Measurements from ENCODE around the gene LZTR1. TPM values are rescaled to one million over a fixed set of nuclear protein-coding genes. Genes with fewer than 3 reads are reported as not detected.

LZTR1 gene
- total RNA-seq, 1 donor from 2014 or later, result 18.1 TPM

GRCh38 chr22:21022507-21022906 lies 40.4 kb downstream of the LZTR1 start:
- no peak overlapping the region for H3K4me3 ChIP-seq
- H3K9me3 ChIP-seq (replicated peaks), result no peaks in the 10 kb centered on the region
- no peak overlapping the region for H3K27ac ChIP-seq (replicated peaks)
- H3K4me1 ChIP-seq, result peaks cover 6% of the 10 kb centered on the region
- DNase-seq, result no peak
- TF ChIP-seq, protein P1, sequence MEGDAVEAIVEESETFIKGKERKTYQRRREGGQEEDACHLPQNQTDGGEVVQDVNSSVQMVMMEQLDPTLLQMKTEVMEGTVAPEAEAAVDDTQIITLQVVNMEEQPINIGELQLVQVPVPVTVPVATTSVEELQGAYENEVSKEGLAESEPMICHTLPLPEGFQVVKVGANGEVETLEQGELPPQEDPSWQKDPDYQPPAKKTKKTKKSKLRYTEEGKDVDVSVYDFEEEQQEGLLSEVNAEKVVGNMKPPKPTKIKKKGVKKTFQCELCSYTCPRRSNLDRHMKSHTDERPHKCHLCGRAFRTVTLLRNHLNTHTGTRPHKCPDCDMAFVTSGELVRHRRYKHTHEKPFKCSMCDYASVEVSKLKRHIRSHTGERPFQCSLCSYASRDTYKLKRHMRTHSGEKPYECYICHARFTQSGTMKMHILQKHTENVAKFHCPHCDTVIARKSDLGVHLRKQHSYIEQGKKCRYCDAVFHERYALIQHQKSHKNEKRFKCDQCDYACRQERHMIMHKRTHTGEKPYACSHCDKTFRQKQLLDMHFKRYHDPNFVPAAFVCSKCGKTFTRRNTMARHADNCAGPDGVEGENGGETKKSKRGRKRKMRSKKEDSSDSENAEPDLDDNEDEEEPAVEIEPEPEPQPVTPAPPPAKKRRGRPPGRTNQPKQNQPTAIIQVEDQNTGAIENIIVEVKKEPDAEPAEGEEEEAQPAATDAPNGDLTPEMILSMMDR (IDR thresholded peaks at IDR 0.05; ENCODE audit: borderline replicate concordance), result no peak
- intact Hi-C loops (cut with micrococcal nuclease), result no loop called here
- H3K27me3 ChIP-seq (ENCODE audit: low read depth), result no peaks in the 10 kb centered on the region
- no peaks in the 10 kb centered on the region for H3K36me3 ChIP-seq

GRCh38 chr22:21022955-21023614 lies 41.0 kb downstream of the LZTR1 start:
- no peaks in the 10 kb centered on the region for H3K36me3 ChIP-seq
- intact Hi-C loops (cut with micrococcal nuclease), result no loop called here
- no peak overlapping the region for H3K27ac ChIP-seq (replicated peaks)
- H3K4me3 ChIP-seq, result no peak overlapping the region
- no peak for DNase-seq
- TF ChIP-seq, protein P1 (IDR thresholded peaks at IDR 0.05; ENCODE audit: borderline replicate concordance), result no peak
- peaks cover 8% of the 10 kb centered on the region for H3K4me1 ChIP-seq
- no peaks in the 10 kb centered on the region for H3K27me3 ChIP-seq (ENCODE audit: low read depth)
- H3K9me3 ChIP-seq (replicated peaks), result no peaks in the 10 kb centered on the region

GRCh38 chr22:21025266-21025665 lies 43.2 kb downstream of the LZTR1 start:
- peaks cover 8% of the 10 kb centered on the region for H3K4me1 ChIP-seq
- peaks cover 19% of the 10 kb centered on the region for H3K27me3 ChIP-seq (ENCODE audit: low read depth)
- TF ChIP-seq, protein P1 (IDR thresholded peaks at IDR 0.05; ENCODE audit: borderline replicate concordance), result no peak
- no peaks in the 10 kb centered on the region for H3K9me3 ChIP-seq (replicated peaks)
- no peak overlapping the region for H3K4me3 ChIP-seq
- intact Hi-C loops (cut with micrococcal nuclease), result no loop called here
- H3K36me3 ChIP-seq, result no peaks in the 10 kb centered on the region
- H3K27ac ChIP-seq (replicated peaks), result no peak overlapping the region
- no peak for DNase-seq

- intact Hi-C loops (cut with micrococcal nuclease), result no loop called here
These were observed 44.0 kb downstream of the LZTR1 start for GRCh38 chr22:21025763-21026755.

More at GRCh38 chr22:21025763-21026755, 44.0 kb downstream of the LZTR1 start:
- Histone ChIP-seq H3K27me3 (ENCODE audit: low read depth) (peaks cover 27% of the 10 kb centered on the region), H3K36me3 (no peaks in the 10 kb centered on the region), H3K9me3 (replicated peaks) (no peaks in the 10 kb centered on the region), H3K4me1 (peaks cover 8% of the 10 kb centered on the region), H3K4me3 (no peak overlapping the region), H3K27ac (replicated peaks) (no peak overlapping the region)
- TF ChIP-seq, protein P1 (IDR thresholded peaks at IDR 0.05; ENCODE audit: borderline replicate concordance), result no peak
- DNase-seq, result no peak

Data from left ventricle myocardium inferior (tissue), 1 donor.